Suppressor macrophage treated with lipopolysaccharide for 4 hours (primary cell): Measurements from ENCODE around the gene GRIK3.
"Not testable (repeated sequence)": the region's sequence is repeated elsewhere in the genome, so short reads cannot be mapped to it uniquely, and the experiment has no call there.

ENCODE experiments used
- DNase-seq: peaks from one replicate; pipeline ENCODE4 v3.0.0-alpha.2; 2020

GRIK3 gene

GRCh38 chr1:37034121-37035013 is at the start of gene GRIK3:
TSS of gene GRIK3 (minus strand) at chr1:37034515. CDS start at chr1:37034108, 407 bp downstream.
- DNase-seq, result no peak

GRCh38 chr1:37084013-37084412 is 49.7 kb upstream of the GRIK3 start:
- no peak for DNase-seq

GRCh38 chr1:37083603-37084002 is 49.3 kb upstream of the GRIK3 start:
- no peak for DNase-seq

- not testable (repeated sequence) for DNase-seq
Observed at GRCh38 chr1:37080296-37080986, 46.1 kb upstream of the GRIK3 start.

- no peak for DNase-seq
Observed at GRCh38 chr1:37078866-37079265, 44.6 kb upstream of the GRIK3 start.

- no peak for DNase-seq
Observed at GRCh38 chr1:37076168-37076567, 41.9 kb upstream of the GRIK3 start.

- no peak for DNase-seq
Observed at GRCh38 chr1:37073854-37074379, 39.6 kb upstream of the GRIK3 start.

- DNase-seq, result no peak
Observed at GRCh38 chr1:37073152-37073853, 39.0 kb upstream of the GRIK3 start.

- DNase-seq, result no peak
Observed at GRCh38 chr1:37071829-37072228, 37.5 kb upstream of the GRIK3 start.

- DNase-seq, result no peak
Observed at GRCh38 chr1:37070126-37070525, 35.8 kb upstream of the GRIK3 start.

- DNase-seq, result no peak
Observed at GRCh38 chr1:37069406-37069805, 35.1 kb upstream of the GRIK3 start.

GRCh38 chr1:37068897-37069296 is 34.6 kb upstream of the GRIK3 start:
- DNase-seq, result no peak

- DNase-seq, result no peak
Observed at GRCh38 chr1:37068260-37068659, 33.9 kb upstream of the GRIK3 start.

GRCh38 chr1:37064039-37064438 is 29.7 kb upstream of the GRIK3 start:
- DNase-seq, result no peak

- DNase-seq, result no peak
Observed at GRCh38 chr1:37059346-37059745, 25.0 kb upstream of the GRIK3 start.

GRCh38 chr1:37058424-37058988 is 24.2 kb upstream of the GRIK3 start:
- no peak for DNase-seq

- DNase-seq, result no peak
Observed at GRCh38 chr1:37056325-37056724, 22.0 kb upstream of the GRIK3 start.

- DNase-seq, result no peak
Observed at GRCh38 chr1:37055631-37056030, 21.3 kb upstream of the GRIK3 start.

GRCh38 chr1:37053173-37053572 is 18.9 kb upstream of the GRIK3 start:
- DNase-seq, result no peak

GRCh38 chr1:37052120-37052519 is 17.8 kb upstream of the GRIK3 start:
- DNase-seq, result no peak

- no peak for DNase-seq
Observed at GRCh38 chr1:37051346-37051745, 17.0 kb upstream of the GRIK3 start.

- no peak for DNase-seq
Observed at GRCh38 chr1:37047542-37047941, 13.2 kb upstream of the GRIK3 start.

GRCh38 chr1:37043101-37043500 is 8.8 kb upstream of the GRIK3 start:
- no peak for DNase-seq
